Measurements from ENCODE around the gene ANAPC4. TPM values are rescaled to one million over a fixed set of nuclear protein-coding genes. Genes with fewer than 3 reads are reported as not detected.

ANAPC4 gene
- total and polyA plus RNA-seq, 4 donors = 15.4 to 98.5 (median 32.5) TPM

DNA sequence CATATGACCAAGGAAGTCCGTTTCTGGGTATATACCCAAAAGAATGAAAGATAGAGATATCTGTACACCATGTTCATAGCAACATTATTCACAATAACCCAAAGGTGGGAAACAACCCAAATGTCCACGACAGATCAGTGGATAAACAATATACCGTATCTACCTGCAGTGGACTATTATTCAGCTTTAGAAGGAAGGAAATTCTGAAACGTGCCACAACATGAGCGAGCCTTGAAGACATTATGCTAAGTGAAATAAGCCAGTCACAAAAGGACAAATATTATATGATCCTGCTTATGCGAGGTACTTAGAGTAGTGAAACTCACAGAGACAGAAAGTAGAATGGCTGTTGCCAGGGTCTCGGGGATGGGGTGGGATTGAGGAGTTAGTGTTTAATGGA lies 75.0 kb downstream of the ANAPC4 start:
- H3K27ac ChIP-seq (ENCODE audit: low read depth in 1 of 2, low read length in 1 of 2) = no peak overlapping the region
- WGBS, 2 donors = 89 to 91% methylated on average over 7 of the region's 7 CpGs
- DNase-seq (no peak), ATAC-seq (ENCODE audit: insufficient read depth, low FRiP score) (no peak)
- peaks cover 0 to 10% (median 6%) of the 10 kb centered on the region in 5 donors for H3K4me1 ChIP-seq (ENCODE audit: control insufficient read depth in 5 of 5, insufficient read depth in 5 of 5, low read length in 5 of 5)
- H3K27me3 ChIP-seq (ENCODE audit: control insufficient read depth in 3 of 3, insufficient read depth in 3 of 3, low read length in 2 of 3) = no peaks in the 10 kb centered on the region
- no peak overlapping the region for H3K4me3 ChIP-seq
- TF ChIP-seq, protein P1, sequence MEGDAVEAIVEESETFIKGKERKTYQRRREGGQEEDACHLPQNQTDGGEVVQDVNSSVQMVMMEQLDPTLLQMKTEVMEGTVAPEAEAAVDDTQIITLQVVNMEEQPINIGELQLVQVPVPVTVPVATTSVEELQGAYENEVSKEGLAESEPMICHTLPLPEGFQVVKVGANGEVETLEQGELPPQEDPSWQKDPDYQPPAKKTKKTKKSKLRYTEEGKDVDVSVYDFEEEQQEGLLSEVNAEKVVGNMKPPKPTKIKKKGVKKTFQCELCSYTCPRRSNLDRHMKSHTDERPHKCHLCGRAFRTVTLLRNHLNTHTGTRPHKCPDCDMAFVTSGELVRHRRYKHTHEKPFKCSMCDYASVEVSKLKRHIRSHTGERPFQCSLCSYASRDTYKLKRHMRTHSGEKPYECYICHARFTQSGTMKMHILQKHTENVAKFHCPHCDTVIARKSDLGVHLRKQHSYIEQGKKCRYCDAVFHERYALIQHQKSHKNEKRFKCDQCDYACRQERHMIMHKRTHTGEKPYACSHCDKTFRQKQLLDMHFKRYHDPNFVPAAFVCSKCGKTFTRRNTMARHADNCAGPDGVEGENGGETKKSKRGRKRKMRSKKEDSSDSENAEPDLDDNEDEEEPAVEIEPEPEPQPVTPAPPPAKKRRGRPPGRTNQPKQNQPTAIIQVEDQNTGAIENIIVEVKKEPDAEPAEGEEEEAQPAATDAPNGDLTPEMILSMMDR (IDR thresholded peaks at IDR 0.05; ENCODE audit: control extremely low read depth, extremely low read depth) = no peak
- no peaks in the 10 kb centered on the region for H3K9me3 ChIP-seq (ENCODE audit: control insufficient read depth in 4 of 4, insufficient read depth in 3 of 4, low read length in 3 of 4)
- H3K36me3 ChIP-seq (ENCODE audit: control insufficient read depth in 4 of 4, insufficient read depth in 4 of 4, low read length in 4 of 4) = no peaks in the 10 kb centered on the region
- H3K9ac ChIP-seq (ENCODE audit: insufficient read depth in 1 of 2, low read length in 2 of 2) = no peak overlapping the region

DNA sequence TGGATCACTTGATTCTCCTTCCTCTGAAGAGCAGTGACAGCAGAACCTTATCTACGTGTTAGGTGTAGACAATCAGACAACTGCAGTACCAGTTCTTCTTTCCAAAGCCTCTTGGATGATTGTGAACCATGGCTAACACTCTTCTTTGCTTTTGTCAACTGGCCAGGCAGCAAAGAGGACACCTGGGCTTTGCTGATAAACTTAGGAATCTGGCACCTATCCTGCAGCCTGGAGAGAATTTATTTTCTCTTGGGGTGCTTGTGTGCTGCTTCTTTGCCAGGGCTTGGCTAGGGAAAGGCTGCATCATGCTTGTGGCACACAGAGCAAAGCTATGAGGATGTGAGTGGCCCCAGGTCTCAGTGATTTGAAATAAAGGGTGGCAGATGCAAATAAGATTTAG lies 77.4 kb downstream of the ANAPC4 start:
- no peak overlapping the region for H3K4me3 ChIP-seq
- ATAC-seq (ENCODE audit: insufficient read depth, low FRiP score) (no peak), DNase-seq (no peak)
- 67 to 84% methylated on average over 1 of the region's 1 CpG for WGBS, 2 donors
- H3K9me3 ChIP-seq (ENCODE audit: control insufficient read depth in 4 of 4, insufficient read depth in 3 of 4, low read length in 3 of 4) = no peaks in the 10 kb centered on the region
- TF ChIP-seq, protein P1 (IDR thresholded peaks at IDR 0.05; ENCODE audit: control extremely low read depth, extremely low read depth) = no peak
- H3K27ac ChIP-seq (ENCODE audit: low read depth in 1 of 2, low read length in 1 of 2) = no peak overlapping the region
- H3K36me3 ChIP-seq (ENCODE audit: control insufficient read depth in 4 of 4, insufficient read depth in 4 of 4, low read length in 4 of 4) = no peaks in the 10 kb centered on the region
- H3K9ac ChIP-seq (ENCODE audit: insufficient read depth in 1 of 2, low read length in 2 of 2) = no peak overlapping the region
- no peaks in the 10 kb centered on the region for H3K4me1 ChIP-seq (ENCODE audit: control insufficient read depth in 5 of 5, insufficient read depth in 5 of 5, low read length in 5 of 5)
- no peaks in the 10 kb centered on the region for H3K27me3 ChIP-seq (ENCODE audit: control insufficient read depth in 3 of 3, insufficient read depth in 3 of 3, low read length in 2 of 3)

DNA sequence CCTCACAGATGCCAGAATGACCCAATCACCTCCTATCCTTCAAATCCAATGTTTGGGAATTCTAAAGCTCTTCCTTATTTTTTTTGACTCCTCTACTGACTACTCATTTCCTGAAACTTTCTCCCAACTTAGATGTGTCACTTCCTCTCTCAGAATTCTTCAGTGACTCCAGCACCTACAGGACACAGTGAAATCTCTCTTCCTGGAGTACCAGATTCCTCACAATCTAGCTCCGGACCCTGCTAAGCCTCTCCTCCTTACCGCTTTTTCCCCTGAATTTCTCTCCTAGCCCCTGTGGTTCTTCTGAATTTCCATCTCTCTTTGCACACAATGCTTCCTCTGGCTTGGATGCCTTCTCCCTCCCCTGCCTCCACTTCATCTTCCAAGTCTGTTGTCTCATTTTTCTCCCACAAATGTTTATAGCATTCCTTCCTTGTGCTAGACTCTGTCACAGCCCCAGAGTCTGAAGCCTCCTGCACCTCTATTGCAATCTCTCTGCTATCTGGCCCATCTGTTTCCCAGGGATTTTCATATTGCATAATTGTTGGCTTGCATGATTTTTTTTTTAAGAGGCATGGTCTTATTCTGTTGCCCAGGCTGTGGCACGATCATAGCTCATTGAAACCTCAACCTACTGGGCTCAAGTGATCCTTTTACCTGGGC lies 80.1 kb downstream of the ANAPC4 start:
- DNase-seq (no peak), ATAC-seq (ENCODE audit: insufficient read depth, low FRiP score) (peak; percentile 62)
- no peaks in the 10 kb centered on the region for H3K27me3 ChIP-seq (ENCODE audit: control insufficient read depth in 3 of 3, insufficient read depth in 3 of 3, low read length in 2 of 3)
- no peak overlapping the region for H3K9ac ChIP-seq (ENCODE audit: insufficient read depth in 1 of 2, low read length in 2 of 2)
- no peaks in the 10 kb centered on the region for H3K9me3 ChIP-seq (ENCODE audit: control insufficient read depth in 4 of 4, insufficient read depth in 3 of 4, low read length in 3 of 4)
- H3K36me3 ChIP-seq (ENCODE audit: control insufficient read depth in 4 of 4, insufficient read depth in 4 of 4, low read length in 4 of 4) = no peaks in the 10 kb centered on the region
- no peak overlapping the region for H3K4me3 ChIP-seq
- H3K4me1 ChIP-seq (ENCODE audit: control insufficient read depth in 5 of 5, insufficient read depth in 5 of 5, low read length in 5 of 5) = no peaks in the 10 kb centered on the region
- WGBS, 2 donors = 48 to 65% methylated on average over 3 of the region's 3 CpGs
- H3K27ac ChIP-seq (ENCODE audit: low read depth in 1 of 2, low read length in 1 of 2) = no peak overlapping the region
- TF ChIP-seq, protein P1 (IDR thresholded peaks at IDR 0.05; ENCODE audit: control extremely low read depth, extremely low read depth) = no peak

Measured in lung (tissue), 12 donors.